GM21381 (cell line): Measurements from ENCODE around the gene TMEM200C.

Source experiments
- ATAC-seq: cut with Tn5 transposase; IDR thresholded peaks from one replicate; pipeline ENCODE4 v1.9.1; 2021; ENCODE audit warnings: mild to moderate bottlenecking, moderate library complexity; ENCODE audit not compliant: unreplicated experiment

Gene TMEM200C

DNA sequence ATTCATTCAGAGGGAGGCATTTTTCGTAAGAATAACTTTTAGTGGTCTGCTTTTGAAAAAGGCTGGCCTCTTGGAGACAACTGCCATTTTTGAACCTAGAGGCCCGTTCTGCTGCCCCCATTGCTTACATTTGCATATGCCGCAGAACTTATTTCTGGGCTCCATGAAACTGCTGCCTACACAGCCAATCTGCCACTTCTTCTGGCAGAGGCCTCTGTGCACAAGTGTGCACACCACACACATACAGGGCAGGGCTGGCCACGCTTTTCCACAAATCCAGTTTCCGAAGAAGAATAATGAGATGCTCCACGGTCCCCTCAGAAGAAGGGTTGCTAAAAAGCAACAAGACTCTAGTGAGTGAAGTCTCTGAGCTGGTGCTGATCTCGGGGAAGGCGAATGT is 56.2 kb downstream of the TMEM200C start:
- ATAC-seq, result no peak
